Measurements from ENCODE around the gene BRD2.

DNA sequence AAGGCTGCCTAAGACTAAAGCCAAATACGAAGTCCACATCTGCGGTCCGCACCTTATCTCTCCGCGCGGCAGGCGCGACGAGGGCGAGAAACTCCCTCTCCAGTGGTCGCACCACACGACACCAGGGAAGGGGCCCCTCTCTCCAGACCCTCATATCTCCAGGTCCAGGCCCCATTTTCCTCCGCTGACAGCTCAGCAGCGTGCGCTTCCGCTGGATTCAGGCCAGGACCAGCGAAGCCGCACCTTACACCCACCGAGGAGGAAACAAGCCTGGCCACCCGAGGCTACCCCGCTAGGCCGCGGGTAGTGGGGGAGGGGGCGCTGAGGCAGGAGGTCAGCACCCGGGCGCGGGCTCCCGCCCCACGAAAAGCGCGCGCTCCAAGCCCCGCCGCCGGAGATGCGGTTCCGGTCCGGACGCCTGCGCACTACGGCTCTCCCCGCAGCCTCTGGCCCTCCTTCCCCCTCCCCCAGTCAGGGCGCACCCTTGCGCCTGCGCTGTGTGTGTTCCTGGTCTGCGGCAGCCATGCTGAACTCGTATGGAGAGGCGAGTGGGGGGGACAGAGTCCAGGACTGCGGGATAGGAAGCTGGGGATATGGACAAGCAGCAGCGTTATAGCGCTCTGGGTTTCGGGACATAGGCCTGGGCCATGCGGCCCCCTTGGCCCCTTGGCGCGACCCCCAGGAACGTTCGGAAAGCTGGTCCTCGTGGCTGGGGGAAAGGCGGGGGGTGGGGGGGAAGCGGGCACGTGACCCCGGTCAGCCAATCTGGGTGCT is at the start of gene BRD2:
- no peak for TF ChIP-seq CTCF (conservative IDR thresholded peaks at IDR 0.05)
- TF ChIP-seq EZH2 (IDR thresholded peaks at IDR 0.05; ENCODE audit: low read depth): no peak

Measured in PC-9 (cell line).